Glomerular endothelial cell (primary cell): Measurements from ENCODE around the gene ZNF398. TPM values are rescaled to one million over a fixed set of nuclear protein-coding genes. Genes with fewer than 3 reads are reported as not detected.

ENCODE experiments used
- DNase-seq: peaks from one replicate; pipeline ENCODE4 v3.0.0-alpha.2; 2011; ENCODE audit warnings: low read depth, low spot score; ENCODE audit errors: extremely low read depth
- total RNA-seq: library from RNA; depleted of rRNA; stranded (reverse); fragments of >200 nt; gene quantifications from 2 replicates; pipeline ENCODE4 v1.2.3, GENCODE V29; 2015

ZNF398 gene
- total RNA-seq, 1 donor from 2014 or later = 13.8 TPM

DNA sequence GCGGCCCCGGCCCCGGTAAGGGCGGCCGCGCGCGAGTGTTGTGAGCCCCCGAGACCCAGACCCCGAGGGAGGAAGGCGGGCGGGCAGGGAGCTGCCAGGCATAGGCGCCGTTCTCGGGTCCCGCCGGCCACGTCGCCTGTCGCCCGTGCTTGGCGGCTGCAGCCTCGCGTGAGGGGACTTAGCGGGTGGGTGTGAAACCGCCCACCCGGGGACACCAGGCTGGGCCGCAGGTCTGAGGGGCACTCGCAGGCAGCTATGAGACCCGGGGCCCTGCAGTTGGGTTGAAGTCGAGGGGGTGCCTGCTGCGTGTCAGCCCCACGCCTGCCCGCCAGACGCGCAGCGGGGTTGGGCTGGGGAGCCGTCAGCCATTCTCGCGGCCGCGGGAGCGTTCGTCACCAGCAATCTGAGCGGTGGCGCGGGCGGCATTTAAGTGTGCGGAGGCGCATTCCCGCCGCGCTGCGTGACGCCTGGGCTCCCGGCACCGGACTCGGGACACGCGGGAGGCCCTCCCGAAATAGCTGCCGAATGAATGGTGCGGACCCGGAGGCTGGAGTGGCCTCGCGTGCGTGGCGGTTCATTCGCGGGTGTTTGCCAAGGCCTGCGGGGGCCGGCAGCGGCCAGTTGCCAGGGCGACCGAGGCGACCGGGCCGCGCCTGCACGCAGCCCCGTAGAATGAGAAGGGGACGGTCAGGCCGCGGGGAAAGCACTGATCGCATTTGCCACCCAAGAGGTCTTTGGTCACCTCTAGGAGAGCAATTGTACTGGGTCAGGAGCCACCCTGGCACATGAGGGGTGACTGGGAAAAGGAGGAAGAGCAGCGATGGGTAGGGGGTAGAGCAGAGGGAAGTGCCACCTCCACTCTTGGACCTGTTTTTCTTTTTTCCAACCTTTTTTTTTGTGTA, 750 bp downstream of the ZNF398 start:
- DNase-seq = no peak

GRCh38 chr7:149150981-149151380, 3.7 kb downstream of the ZNF398 start:
- DNase-seq = no peak

DNA sequence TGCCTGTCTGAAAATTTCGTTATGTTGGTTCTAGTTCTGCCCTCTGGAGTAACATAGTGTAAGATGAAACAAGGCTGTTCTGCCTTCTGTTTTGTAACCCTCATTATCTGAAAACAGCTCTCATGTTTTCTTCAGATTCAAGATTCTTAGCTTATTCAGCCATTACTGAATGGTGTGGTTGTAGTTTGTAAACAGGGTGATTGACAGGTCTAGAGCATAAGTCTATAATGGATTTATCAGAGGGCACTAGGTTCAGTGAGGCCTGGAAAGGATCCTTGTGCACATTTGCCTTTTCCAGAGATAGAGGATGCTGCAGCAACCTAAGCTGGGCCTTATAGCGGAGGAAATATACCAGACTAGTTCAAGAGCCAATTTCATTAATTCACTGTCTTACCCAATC, 6.1 kb downstream of the ZNF398 start:
- no peak for DNase-seq

DNA sequence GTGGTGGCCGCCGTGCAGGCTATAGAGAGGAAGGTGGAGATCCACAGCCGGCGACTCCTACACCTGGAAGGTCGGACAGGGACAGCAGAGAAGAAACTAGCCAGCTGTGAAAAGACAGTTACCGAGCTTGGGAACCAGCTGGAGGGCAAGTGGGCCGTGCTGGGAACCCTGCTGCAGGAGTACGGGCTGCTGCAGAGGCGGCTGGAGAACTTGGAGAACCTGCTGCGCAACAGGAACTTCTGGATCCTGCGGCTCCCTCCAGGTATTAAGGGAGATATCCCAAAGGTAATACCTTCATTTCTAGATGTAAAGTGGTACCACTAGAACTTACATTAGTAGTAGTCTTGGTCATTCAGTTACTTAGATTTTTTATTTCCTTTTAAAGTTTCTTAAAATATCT, 6.8 kb downstream of the ZNF398 start:
- no peak for DNase-seq

DNA sequence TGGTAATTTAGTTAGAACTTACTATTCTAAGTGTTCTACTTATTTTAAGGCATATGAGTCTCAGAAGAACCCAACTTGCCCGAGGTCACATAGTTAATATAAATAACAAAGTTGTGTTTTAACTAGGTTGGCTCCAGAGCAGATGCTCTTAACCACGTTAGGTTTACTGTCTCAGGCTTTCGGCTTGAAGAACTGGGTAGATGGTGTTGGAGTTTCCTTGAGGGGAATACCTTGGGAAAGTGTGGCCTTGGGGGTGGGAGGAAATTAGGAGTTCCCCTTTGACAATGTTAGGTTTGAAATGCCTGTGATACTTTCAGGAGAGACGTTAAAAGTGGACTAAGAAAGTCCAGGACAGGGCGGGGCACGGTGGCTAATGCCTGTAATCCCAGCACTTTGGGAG, 9.6 kb downstream of the ZNF398 start:
- no peak for DNase-seq

DNA sequence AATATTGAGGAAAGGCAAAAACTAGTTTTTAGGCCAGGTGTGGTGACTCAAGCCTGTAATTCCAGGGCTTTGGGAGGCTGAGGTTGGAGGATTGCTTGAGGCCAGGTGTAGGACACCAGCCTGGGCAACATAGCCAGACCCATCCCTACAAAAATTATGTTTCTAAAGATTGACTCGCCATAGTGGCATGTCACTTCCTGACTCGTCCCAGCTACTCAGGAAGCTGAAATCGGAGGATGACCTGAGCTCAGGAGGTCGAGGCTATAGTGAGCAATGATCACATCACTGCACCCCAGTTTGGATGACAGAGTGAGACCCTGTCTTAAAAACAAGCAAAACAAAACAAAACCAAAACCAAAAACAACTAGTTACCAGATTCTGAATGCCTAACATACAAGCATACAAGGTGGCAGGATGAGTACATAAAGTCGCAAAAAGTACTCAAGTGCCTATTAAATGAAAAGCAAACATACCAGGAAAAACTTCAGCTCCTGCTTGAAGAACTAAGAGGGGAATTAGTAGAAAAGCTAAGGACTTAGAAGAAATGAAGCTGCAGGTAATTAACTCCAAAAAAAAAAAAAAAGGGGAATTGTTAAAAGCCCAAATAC, 14.1 kb downstream of the ZNF398 start:
- no peak for DNase-seq

DNA sequence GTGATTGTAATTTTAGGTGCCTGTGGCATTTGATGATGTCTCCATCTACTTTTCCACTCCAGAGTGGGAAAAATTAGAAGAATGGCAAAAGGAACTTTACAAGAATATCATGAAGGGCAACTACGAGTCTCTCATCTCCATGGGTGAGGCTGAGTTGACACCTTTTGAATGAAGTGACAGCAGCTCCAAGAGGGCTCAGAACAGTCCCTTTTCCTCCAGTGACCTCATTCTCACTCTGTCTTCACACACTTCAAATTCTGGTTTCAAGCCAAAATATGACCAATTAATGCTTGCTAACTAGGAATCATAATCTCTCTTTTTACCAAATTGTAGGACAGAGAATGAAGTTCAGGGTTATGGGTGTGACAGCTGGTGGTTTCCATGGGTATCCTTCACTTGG, 18.9 kb downstream of the ZNF398 start:
- DNase-seq = no peak

- DNase-seq = no peak
Measured at GRCh38 chr7:149166630-149167352, 19.5 kb downstream of the ZNF398 start.

GRCh38 chr7:149171892-149172533, 24.8 kb downstream of the ZNF398 start:
- DNase-seq = no peak

- no peak for DNase-seq
Measured at GRCh38 chr7:149172534-149172920, 25.3 kb downstream of the ZNF398 start.

- no peak for DNase-seq
Measured at GRCh38 chr7:149175150-149175549, 27.9 kb downstream of the ZNF398 start.

DNA sequence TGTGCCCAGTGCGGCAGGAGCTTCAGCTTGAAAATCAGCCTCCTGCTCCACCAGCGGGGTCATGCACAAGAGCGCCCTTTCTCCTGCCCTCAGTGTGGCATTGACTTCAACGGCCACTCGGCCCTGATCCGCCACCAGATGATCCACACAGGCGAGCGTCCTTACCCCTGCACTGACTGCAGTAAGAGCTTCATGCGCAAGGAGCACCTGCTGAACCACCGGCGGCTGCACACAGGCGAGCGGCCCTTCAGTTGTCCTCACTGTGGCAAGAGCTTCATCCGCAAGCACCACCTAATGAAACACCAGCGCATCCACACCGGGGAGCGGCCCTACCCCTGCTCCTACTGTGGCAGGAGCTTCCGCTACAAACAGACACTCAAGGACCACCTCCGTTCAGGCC, 32.0 kb downstream of the ZNF398 start:
- no peak for DNase-seq

- no peak for DNase-seq
Measured at GRCh38 chr7:149180722-149181449, 33.6 kb downstream of the ZNF398 start.

DNA sequence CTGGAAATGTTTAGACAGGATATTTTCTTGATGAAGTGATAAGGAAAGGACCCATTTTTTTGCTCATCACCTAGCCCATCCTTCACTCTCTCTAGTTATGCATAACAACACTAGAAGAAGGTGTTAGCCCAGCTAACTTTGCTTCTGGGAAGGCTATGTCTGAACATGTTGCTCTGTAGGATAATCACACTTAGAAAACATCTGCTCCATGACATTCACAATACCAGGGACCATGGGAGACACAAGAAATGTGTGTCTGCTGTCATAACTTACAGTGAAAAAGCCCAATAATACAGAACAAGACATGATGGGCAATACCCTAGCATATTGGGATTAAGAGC, 34.2 kb downstream of the ZNF398 start:
- DNase-seq = no peak

DNA sequence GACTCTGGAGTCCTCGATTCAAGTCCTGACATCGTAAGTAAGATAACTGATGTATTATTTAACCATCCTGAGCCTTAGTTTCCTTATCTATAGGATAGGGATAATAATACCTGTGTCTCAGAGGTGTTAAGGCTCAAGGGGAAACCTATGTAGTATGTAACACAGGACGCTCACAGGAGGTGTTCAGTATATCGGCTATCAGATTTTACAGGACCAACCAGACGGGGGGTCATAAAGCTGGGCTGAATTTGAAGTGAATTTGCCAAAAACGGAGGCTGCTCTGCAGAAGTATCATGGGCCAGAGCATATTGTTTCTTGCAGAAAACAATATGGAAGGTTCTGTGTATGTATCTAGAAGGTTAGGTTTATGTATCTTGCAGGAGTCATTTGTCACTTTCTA, 37.0 kb downstream of the ZNF398 start:
- DNase-seq = no peak

- DNase-seq = no peak
Measured at GRCh38 chr7:149188213-149188612, 41.0 kb downstream of the ZNF398 start.

GRCh38 chr7:149188637-149189259, 41.5 kb downstream of the ZNF398 start:
- no peak for DNase-seq

GRCh38 chr7:149191851-149192250, 44.6 kb downstream of the ZNF398 start:
- DNase-seq = no peak

- DNase-seq = no peak
Measured at GRCh38 chr7:149194799-149195179, 47.5 kb downstream of the ZNF398 start.
